Amygdala (tissue), 56 donors: ENCODE results near the gene PTPRN2.

Experiments
- DNase-seq, 56 donors: peaks; one replicate each; lab custom pipeline; 2025; lab: John Stamatoyannopoulos, UW

PTPRN2 gene

DNA sequence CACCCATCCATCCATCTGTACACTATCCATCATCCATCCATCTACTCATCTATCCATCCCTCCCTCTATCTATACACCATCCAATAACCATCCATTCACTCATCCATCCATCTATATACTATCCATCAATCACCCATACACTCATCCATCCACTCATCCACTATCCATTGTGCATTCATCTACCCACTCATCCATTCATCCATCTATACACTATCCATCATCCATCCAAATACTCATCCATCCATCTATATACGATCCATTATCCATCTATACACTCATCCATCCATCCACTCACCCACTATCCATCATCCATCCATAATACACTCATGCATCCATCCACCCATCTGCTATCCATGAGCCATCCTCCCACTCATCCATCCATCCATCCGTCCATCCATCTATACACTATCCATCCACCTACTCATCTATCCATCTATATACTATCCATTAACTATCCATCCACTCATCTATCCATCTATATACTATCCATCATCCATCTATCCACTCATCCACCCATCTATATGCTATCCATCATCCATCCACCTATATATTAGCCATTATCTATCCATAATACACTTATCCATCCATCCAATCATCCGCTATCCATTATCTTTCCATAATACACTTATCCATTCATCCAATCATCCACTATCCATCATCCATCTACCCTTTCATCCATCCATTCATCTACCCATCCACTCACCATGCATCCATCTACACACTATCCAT lies 765.5 kb downstream of the PTPRN2 start:
- no peak for DNase-seq

DNA sequence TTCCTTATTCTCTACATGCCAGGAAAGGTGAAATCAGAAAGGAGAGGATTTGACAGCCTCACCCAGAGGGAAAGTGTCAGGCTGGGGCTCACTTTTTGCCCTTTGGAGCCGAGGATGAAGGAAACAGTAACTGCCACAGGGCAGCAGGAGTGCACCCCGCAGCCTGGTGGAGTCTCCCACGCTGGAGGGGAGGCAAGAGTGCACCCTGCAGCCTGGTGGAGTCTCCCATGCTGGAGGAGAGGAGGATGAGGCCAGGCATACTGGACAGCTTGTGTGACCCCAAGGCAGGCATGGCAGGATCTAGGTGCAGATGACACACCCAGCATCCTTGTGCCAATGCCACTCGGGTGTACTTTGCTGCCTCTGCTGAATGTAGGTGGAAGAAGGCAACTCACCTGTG lies 766.8 kb downstream of the PTPRN2 start:
- DNase-seq: no peak

DNA sequence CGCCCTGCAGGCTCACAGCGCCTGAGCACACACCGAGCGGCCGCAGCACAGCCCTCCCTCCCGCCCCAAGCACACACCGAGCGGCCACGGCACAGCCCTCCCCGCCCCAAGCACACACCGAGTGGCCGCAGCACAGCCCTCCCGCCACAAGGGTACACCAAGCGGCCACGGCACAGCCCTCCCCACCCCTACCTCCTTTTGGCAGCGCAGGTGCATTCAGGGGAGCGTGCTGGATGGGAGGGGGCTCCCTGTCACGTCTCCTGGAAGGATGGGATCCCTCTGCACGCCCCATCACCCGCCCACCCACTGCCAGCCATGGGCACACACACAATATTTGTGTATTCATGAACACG lies 768.2 kb downstream of the PTPRN2 start:
- DNase-seq: no peak

DNA sequence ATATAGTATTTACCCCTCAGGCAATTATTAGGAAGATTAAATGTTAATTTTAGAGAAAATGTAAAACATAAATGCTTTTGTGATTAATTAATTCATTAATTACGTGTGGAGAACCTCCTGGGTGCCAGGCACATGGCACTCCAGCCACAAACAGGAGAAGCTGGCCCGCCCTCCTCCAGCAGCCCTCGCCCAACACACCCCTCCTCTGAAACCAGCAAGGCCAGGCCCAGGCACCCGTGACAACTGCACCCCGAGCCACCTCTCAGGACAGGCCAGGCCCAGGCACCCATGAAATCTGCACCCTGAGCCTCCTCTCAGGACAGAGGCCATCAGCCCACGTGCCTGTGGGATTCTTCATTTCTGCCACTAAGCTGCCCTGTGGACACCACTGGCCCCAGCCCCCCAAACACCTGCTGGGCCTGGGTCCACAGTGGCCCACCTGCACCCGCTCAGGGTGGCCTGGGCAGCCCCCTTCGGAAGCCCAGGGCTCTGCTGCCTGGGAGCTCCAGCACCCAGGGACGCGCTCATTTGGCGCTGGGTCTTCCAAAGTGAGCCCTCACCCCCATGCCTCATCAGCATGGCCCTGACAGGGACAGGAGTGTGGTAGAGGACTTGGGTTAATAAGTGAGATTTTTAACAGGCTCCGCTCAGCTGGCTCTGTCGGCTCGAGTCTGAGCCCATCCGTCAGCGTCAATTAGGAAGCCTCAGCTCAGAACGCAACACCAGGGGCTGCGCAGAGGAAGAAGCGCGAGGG lies 768.7 kb downstream of the PTPRN2 start:
- DNase-seq: no peak

DNA sequence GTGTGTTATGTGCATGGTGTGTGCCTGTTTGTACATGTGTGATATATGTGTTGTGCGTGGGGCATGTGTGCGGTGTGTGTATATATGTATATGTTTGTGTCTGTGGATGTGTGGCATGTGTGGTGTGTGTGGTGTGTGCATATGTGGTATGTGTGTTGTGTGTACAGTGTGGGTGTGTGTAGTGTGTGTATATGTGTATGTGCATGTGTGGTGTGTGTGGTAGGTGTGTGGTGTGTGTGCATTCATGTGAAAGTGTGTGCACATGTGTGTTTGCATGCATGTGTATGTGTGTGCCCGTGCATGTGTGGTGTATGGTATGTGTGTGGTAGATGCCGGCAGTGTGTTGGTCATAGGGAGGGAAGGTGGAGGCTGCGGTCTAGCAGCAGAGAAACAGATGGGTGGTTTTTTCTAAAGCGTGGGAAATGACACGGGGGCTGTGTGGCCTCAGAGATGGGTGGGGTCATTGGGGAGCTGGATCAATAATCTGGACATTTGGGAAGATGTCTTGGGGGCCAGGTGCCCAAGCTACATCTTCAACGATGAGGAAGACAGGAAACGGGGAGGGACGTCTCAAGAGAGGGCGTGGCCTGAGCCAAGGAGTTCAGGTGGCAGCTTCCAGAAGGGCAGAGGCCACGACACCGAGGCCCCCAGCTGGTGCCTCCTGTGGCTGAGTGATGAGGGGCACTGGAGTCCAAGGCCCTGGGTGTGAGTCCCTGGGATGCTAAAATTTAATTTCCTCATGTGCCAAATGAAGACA lies 769.5 kb downstream of the PTPRN2 start:
- DNase-seq: no peak

DNA sequence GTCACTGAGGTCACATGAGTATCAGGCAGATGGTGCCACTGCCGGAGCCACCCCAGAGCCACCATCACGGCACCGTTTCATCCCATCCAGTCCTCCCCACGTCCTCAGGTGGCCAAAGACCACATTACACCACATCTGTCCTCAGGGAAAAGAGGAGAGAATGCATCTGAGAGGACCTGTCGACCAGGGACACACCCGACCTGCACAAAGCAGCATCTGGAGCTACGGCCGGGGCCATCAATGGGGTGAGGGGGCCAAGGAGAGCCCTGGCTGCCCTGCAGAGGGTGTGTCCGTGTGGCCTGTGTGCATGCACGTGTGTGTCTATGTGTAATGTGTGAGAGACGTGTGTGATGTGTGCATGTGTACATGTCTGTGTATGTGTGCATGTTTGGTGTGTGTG lies 770.2 kb downstream of the PTPRN2 start:
- DNase-seq: no peak

DNA sequence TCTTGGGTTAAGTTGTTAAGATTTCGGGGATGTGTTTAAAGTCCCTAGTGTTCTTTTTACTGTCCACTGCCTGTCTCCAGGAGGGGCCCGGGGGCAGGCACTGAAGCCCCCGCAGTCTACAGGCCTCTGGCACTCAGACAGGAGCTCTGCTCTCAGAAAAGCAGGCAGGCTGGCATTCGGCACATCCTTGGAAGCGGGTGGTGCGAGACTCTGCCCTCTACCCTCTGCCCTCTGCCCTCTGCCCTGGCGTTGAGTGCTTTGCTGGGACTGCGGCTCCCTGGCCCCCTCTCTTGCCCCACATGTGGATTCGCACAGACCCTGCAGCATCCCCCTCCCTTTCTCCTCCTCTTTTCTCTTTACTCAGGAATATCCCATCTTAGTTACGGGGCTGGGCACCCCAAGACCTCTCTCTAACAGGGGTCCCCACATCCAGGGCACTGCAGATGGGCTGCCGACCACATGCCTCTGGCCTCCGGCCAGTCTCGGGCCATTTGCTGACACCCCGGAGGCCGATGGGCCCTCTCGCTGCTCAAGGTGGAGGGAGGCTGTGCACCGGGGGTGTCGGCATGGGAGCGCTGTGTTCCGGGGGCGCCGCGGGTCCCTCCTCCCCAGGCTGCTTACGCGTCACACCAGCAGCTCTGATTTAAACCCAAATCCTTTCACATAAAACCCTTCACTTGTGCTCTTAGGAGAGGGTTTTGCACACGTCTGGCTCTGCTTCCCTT lies 770.9 kb downstream of the PTPRN2 start:
- DNase-seq: no peak

DNA sequence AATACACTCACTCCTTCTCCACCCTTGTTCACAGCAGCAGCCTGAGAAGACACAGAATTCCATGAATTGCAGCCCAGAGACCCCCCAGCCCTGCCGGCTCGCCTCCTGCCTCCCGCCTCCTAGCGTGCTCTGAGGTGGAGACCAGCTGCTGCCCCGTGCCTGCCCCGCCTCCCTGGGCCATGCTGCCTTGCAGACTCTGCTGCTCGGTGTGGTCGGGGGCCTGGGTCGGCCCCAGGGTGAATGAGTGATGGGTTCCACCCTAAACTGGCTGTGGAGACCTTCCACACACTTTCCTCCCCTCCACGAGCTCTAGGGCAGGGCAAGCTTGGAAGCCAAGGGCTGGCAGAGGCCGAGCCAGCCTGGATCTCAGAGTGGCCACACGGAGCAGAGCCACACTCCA lies 771.5 kb downstream of the PTPRN2 start:
- DNase-seq: no peak

DNA sequence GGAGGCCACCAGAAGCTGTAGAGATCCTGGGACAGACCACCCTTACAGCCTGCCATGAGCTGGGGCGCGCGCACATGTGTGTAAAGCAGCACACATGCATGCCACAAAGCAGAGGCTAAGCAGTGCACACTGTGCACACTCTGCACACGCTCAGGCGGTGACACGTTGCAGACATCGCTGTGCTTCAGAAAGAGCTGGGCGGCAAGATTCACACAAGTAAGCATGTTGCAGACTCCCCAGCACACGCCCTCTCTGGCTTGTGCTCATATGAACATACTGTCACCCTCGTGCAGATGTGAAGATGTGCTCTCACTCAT lies 772.0 kb downstream of the PTPRN2 start:
- no peak for DNase-seq

DNA sequence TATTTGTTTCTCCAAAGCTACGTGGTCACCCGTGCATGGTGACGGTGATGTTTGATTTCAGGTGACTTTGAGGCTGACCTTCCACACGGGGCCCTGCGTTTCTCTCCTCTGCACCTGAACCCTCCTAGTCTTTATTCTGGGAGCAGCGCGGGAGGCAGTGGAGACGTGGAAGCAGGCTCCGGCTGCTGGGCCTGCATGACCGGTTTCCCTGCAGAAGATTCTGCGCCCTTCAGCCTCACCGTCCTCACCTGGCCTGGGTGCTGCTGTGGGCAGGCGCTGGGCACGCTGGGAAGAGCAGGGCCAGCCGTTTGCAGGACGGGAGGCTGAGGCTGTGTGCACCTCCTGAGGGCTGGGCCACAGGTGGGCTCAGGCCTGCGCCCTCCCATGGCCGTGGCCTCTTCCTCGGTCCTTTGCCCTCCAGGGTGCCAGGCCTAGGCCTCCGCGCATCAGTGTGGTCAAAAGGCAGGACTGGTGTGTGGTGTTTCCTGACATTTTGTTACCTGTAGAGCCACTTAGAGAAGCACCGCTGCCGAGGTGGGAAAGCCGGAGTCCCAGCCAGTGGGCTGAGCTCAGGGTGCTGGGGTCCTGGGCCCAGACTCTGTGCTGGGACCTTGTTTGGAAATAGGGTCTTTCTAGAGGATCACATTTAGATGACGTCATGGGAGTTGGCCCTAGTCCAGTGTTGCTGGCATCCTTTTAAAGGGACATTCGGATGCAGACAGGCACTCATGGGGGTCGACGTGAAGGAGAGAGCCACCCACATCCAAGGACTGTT lies 772.5 kb downstream of the PTPRN2 start:
- no peak for DNase-seq

DNA sequence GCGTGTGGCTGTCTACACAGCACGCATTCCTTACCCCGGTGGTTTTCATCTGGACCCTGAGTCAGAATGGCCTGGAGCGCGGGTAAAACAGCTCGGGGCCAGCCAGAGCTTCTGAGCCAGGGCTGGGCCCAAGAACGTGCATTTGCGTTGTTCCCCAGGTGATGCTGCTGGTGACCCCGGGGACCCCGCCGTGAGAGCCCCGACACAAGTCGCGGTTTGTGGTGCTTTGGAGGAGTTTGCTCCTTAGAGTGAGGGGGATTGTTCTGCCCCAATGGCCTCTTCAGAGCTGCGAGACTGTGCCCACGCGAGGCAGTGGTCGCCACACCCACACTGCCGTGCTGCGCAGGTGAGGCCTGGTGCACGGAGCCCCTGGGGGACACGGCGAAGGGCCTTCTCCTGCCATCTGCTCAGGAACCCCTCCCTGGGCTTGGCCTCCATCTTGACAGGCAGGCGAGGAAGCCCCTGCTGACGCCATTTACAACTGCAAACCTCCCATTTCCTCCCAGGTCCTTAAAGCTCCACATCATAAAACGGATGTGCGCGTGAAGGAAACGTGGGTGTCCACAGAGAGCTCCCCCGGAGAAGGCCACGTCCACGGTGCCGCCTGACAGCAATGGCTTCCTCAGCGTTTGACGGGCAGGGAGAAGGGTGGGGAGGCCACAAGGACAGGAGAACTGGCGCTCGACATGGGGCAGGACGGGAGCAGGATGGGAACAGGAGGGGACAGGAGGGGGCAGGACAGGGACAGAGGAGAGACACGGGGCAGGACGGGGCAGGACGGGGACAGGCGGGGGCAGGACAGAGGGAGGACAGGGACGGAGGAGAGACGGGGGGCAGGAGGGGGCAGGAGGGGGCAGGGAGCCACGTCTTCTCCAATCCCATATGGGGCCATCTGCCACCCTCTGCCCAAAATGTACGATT lies 773.6 kb downstream of the PTPRN2 start:
- no peak for DNase-seq

DNA sequence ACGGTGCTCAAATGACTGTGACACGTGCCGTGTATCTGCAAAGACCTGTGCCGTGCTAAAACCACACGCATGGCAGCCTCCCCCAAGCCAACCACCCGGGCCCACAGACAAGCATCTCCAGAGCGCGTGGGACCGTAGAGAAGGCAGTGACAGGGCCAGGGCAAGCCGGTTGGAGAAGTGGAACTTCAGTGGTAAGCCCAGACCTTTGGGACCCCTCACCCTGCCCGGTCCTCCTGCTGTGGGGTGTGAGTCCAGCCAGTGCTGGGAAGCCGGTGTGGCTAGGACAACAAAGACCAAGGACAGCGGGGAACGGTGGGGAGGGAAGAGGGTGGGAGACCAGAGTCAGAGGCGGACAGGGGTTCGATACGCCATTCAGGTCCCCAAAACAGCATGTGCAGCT lies 774.6 kb downstream of the PTPRN2 start:
- DNase-seq: no peak

DNA sequence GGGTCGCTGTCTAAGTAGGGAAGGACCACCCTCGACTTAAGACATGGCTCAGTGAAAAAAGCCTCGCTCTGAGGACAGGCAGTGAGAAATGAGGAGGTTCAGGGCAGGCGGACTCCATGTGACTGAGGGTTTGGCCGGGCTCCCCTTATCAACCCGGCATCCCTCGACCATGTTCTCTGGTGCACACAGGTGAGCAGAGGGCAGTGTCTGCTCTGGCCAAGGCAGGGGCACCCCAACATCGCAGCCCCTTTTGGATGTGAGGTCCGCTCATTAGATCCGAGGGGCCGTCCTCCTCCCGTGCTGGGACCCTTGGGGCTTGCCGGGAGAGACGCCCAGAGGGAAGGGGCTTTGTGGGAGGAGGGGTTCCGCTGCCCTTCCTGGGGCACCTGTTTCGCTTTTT lies 775.7 kb downstream of the PTPRN2 start:
- DNase-seq: no peak

DNA sequence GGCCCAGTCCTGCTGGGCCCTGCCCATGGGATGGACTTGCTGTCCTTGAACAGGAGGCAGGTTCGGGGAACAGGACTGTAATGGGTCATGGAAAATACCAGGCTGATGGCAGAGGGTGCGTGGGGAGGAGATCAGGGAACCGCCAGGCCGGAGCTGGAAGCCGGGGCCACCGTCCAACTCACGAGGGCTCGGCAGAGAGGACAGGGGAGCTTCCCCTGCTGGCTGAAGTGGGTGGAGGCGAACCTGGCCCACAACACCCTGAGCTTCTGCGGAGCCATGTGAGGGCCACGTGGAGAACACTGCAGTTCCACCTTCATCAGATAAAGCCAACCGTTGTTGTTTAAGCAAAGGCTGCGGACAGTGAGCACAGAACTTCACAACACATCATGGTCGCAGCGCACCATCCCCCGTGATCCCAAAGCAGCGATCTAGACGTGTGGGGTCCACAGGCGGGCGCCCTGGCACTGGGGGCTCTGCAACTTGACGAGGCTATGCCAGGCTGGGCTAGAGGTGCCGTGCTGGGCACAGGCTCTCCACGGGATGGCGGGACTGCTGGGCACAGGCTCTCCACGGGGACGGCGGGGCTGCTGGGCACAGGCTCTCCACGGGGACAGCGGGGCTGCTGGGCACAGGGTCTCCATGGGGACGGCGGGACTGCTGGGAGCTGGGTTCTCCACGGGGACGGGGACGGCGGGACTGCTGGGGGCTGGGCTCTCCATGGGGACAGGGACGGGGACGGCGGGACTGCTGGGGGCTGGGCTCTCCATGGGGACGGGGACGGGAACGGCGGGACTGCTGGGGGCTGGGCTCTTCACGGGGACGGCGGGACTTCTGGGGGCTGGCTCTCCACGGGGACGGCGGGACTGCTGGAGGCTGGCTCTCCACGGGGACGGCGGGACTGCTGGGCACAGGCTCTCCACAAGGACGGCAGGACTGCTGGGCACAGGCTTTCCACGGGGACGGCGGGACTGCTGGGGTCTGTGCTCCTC lies 777.5 kb downstream of the PTPRN2 start:
- no peak for DNase-seq

DNA sequence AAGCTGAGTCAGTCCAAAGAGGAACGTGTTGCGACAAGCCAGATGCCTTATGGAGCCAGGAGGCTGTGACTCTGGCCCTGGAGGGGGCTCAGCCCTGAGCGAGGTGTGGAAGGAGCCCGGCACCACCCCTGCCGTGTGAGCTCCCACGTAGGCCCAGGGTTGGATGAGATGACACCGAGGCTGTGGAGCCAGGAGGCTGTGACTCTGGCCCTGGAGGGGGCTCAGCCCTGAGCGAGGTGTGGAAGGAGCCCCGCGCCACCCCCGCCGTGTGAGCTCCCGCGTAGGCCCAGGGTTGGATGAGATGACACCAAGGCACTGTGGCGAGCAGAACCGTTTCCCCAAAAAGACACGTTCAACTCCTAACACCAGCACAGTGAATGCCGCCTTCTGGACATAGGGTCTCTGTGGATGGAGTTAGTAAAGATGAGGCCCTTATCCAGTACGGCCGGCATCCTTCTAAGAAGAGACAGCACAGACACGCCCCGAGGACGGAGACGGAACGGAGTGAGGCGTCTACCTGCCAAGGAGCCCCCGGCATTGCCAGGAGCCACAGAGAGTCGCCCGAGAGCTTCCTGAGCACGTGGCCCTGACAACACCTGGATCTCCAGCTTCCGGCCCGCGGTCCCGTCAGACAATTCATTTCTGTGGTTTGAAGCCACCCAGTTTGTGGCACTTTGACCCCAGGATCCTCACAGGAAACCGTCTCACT lies 778.3 kb downstream of the PTPRN2 start:
- no peak for DNase-seq

DNA sequence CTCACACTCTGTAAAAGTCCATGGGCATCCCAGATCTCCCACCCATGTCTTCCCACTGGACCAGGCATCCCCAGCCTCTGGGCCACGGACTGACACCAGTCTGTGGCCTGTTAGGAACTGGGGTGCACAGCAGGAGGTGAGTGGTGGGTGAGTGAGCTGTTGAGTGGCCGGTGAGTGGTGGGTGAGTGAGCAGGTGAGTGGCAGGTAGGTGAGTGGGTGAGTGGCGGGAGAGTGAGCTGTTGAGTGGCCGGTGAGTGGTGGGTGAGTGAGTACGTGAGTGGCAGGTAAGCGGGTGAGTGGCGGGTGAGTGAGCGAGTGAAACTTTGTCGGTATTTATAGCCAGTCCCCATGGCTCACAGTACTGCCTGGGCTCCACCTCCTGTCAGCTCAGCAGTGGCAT lies 779.6 kb downstream of the PTPRN2 start:
- DNase-seq: no peak

DNA sequence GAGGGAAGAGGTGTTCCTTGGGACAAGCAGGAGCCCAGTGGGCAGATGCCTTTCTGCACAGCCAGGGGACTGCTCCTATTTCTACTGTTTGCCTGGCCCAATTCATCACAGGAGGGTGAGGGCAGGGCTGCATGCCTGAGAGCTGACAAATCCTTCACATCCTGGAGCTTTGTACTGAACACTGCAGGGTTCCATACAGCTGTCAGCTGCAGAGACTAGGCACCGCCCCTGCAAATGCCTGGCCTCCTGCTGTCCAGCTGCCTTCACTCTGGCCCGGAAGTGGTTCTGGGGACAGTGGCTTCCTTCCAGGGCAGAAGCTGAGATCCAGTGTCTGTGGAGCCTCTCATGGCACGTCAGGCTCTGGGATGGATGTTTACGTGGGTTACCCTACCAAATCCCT lies 780.1 kb downstream of the PTPRN2 start:
- no peak for DNase-seq
